TTC549 (cell line): ENCODE measurements around the gene AK1.
"Not testable (repeated sequence)": the region's sequence is repeated elsewhere in the genome, so short reads cannot be mapped to it uniquely, and the experiment has no call there.

Experiments used
- FAIRE-seq: peaks from 2 replicates; lab custom pipeline; 2012; peaks lifted over from hg19 to GRCh38; lab: Jason Lieb, UNC

The AK1 gene

GRCh38 chr9:127883959-127884358 is 6.5 kb upstream of the AK1 start:
- no peak for FAIRE-seq

DNA sequence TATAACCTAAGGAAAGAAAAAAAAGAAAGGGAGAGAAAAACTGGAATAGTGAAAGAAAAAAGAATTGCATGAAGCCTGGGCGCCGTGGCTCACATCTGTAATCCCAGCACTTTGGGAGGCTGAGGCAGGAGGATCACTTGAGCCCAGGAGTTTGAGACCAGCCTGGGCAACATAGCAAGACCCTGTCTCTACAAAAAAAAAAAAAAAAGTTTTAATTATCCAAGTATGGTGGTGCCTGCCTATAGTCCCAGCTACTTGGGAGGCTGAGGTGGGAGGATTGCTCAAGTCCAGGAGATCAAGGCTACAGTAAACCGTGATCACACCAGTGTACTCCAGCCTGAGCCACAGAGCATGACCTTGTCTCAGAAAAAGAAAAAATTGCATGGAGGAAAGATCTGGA is 4.2 kb upstream of the AK1 start:
- FAIRE-seq: not testable (repeated sequence)

DNA sequence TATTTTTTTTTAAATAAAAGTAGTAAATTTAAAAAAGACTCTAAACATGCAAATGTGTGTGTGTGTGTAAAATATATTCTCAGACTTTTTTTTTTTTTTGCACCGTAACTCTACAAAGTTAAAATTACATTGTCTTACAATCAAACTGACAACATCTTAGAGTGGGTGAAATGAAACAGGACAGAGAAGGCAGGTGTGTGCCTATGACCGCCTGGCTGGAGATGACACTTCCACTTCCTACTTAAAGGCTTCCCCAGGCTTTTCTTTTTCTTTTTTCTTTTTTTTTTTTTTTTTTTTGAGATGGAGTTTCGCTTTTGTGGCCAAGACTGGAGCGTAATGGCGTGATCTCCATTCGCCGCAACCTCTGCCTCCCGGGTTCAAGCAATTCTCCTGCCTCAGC is 2.7 kb upstream of the AK1 start:
- no peak for FAIRE-seq

- no peak for FAIRE-seq
These were observed 1.3 kb upstream of the AK1 start for GRCh38 chr9:127878652-127879390.

GRCh38 chr9:127878001-127878651 is 651 bp upstream of the AK1 start:
- no peak for FAIRE-seq

GRCh38 chr9:127876764-127877562 is 512 bp downstream of the AK1 start:
- no peak for FAIRE-seq

DNA sequence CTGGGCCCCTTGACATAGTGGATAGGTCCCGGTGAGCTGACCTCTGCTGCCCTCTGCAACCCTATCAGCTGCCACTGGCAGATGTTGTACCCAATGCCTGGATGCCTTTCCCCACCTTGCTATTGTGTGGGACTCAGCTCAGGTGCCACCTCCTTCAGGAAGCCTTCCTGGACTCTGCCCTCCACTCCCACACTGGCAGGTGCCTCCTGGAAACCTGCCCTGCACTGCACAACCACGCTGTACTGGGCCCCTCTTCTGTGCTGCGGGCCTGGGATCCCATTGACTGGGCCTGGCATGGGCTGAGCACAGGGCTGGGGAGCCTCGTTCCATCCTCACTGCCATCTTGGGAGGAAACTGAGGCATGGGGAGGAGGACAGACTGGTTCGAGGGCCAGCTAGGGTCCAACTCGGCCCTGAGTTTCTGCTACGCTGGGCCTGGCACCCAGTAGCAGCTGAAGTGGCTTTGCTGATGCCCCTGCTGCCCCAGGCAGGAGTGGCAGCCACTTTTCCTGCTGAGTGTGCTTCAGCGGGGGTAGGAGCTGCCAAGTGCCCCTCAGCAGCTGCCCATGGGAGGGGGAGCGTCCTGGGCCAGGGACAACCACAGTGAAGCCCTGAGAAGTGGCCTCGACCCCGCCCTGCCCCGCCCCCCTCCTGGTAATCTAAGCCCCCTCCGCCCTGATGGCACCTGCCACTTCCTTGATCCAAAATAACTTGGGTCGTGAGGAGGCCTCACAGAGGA is 1.3 kb downstream of the AK1 start:
- FAIRE-seq: no peak

DNA sequence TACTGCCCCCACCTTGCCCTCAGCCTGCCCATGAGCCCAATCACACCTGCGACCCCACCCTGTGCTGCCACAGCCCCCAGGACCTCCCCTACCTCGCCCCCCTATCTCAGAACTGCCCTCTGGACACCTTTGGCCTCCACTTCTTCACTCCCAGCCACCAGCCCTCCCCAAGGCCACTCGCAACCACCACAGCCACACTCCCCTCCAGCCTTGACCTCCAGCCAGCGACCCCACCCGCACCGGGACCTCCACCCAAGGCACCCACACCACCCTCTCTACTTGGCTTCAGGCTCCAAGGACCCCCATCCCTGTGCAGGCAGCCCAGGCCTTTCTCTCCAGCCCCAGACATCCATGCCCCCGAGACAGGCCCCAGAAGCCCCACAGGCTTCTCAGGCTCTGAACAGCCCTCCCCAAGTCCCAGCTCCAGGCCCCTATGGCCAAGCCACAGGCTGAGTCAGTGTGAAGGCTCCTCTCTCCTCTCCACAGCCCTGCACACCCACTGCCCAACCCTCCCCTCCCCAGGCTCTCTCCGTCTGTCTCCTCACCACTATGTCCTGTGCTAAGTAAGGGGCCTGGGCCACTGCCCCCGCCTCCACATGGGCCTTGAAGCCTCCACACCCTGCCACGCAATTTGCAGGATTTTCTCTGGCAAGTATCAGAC is 2.0 kb downstream of the AK1 start:
- FAIRE-seq: no peak

DNA sequence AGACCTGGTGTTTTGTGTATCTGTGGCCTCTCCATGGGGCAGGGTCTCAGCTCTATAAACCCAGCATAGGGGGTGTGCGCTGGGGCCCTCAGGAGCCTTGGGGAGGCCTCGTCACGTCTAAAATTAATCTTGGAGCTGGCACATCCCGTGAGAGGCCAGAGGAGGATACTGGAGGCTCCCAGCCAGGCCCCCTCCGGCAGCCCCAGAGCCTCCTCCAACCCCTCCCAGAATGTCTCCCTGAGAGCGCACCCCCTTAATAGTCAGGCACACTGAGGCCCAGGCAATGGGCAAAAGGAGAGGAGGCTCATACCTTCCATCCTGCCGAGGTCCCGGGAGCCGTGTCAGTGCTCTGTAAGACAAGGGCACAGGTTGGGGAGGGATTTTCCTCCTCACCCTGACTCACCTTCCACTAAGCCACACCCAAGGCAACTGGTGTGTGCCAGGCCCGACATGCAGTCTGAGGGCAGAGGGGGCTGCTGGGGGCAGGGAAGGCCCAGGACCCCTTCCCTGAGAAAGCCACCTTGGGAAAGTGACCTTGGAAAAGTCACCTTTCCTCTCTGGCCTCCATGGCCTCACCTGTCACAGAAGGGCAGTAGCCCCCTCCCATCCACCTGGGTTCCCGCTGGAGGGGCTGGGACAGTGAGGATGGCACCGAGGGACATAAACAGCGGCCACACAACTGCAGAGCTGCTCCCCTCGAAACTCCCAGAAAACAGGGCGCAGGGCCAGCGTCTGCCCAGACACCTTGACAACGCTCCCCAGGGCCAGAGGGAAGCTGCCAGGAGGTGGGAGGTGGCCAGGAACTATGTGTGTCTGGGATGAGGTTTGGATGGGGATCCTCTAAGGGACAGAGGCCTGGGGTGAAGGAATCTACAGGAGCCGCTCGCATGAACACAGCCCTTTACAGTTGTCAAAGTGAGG is 2.9 kb downstream of the AK1 start:
- no peak for FAIRE-seq

GRCh38 chr9:127873886-127874285 is 3.6 kb downstream of the AK1 start:
- FAIRE-seq: no peak

DNA sequence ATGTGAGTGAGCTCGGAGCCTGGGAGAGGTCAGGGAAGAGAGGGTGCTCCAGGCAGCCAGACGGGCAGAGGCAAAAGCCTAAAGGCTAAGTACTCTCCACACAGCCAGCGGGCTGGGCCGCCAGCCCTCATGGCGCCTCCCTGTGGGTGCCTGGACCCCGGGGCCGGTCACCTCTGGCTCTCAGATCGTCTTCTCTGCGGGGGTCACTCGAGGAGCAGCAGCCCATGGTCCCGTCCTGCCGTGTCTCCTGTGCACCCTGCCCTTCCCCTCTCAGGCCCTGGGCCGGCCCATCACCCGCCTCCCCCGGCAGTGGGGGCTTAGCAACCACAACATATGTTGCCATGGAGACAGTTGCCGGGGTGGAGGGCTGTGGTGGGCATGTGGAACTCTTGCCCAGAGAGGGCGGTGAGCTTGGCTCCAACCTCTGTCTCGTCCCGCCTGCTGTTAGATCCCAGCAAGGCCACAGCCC is 4.2 kb downstream of the AK1 start:
- FAIRE-seq: no peak

GRCh38 chr9:127872369-127873222 is 4.9 kb downstream of the AK1 start:
- FAIRE-seq: no peak

DNA sequence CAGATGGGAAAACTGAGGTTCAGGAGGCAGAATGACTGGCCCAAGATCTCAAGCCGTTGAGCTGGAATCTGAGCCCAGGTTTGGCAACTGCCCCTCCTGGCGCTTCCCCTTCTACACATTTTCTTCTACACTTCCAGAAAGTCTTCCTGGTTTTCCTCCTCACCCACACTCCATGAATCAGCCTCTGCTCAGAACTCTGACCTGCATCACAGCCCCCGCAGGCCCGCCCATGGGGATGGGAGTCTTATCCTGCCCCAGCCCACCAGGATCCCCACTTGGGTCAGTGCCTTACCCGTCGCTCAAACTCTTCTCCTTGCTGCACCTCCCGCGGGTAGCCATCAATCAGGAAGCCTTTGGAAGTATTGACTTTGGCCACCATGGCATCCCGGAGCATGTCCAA is 5.9 kb downstream of the AK1 start:
- no peak for FAIRE-seq

- FAIRE-seq: no peak
These were observed 6.6 kb downstream of the AK1 start for GRCh38 chr9:127870887-127871286.

- FAIRE-seq: not testable (repeated sequence)
These were observed 7.4 kb downstream of the AK1 start for GRCh38 chr9:127870153-127870491.

- FAIRE-seq: no peak
These were observed 7.9 kb downstream of the AK1 start for GRCh38 chr9:127869310-127870152.

- FAIRE-seq: no peak
These were observed 9.1 kb downstream of the AK1 start for GRCh38 chr9:127868278-127868902.
